HCT116 (cell line): ENCODE data around the gene RNF10. TPM values are rescaled to one million over a fixed set of nuclear protein-coding genes. Genes with fewer than 3 reads are reported as not detected.

Source experiments
- ATAC-seq: fragments of 200-7000 bp; cut with Tn5 transposase; 2 replicates; pipeline ENCODE4 v1.9.1; 2020; ENCODE audit warnings: mild to moderate bottlenecking, moderate library complexity
- BruUV-seq: library from RNA; stranded (reverse); fragments of 400-500 nt; replicated peaks from 2 replicates; lab custom pipeline; 2021; lab: Mats Ljungman, UMichigan
- CTCF ChIA-PET: fragments of 300-600 bp; sonication (Branson Sonifier 250); formaldehyde crosslinking; loops from one replicate; lab custom pipeline; 2021; ENCODE audit warnings: antibody characterized with exemption; lab: Charles Lee
- POLR2A ChIA-PET: fragments of 300-600, 350-600 bp; sonication (Branson Sonifier 250); formaldehyde crosslinking; loops from one replicate; lab custom pipeline; 2021; ENCODE audit warnings: antibody characterized with exemption; lab: Charles Lee
- RAD21 ChIA-PET, 2 experiments: fragments of 300-600 bp; sonication (Branson Sonifier 250); formaldehyde crosslinking; loops; one replicate each; lab custom pipeline; 2023; ENCODE audit warnings: low total read pairs in 2 of 2; ENCODE audit not compliant: uncharacterized antibody in 2 of 2, unreplicated experiment in 2 of 2, low non-redundant PET in 1 of 2; lab: Charles Lee
- DNase-seq: peaks from one replicate; pipeline ENCODE4 v3.0.0-alpha.2; 2010; ENCODE audit warnings: low read depth, low spot score
- H2AFZ ChIP-seq: fragments of 200-600 bp; shearing (Covaris generic), sonication (generic); 2 replicates; pipeline ENCODE4 v1.6.1; 2017; ENCODE audit warnings: low read depth, mixed run types, mixed read lengths, antibody characterized with exemption, low read length; ENCODE audit not compliant: poor library complexity, severe bottlenecking
- H3K27ac ChIP-seq: 2 replicates; pipeline ENCODE4 v1.5.1; 2012; ENCODE audit warnings: low read depth, low read length
- H3K27me3 ChIP-seq: fragments of 200-600 bp; sonication (generic); 2 replicates; pipeline ENCODE4 v1.6.1; 2016; ENCODE audit warnings: mixed run types, low read length, mixed read lengths; ENCODE audit not compliant: insufficient read depth
- H3K36me3 ChIP-seq, 2 experiments: fragments of 200-500 bp in 1 of 2; fragments of 200-600 bp in 1 of 2; sonication (Bioruptor generic) in 1 of 2; sonication (generic) in 1 of 2; 2 replicates each; pipeline versions ENCODE4 v1.5.1 to v1.6.1; 2014 to 2016; ENCODE audit warnings: low read length in 2 of 2, inconsistent platforms in 1 of 2, mixed read lengths in 1 of 2, mixed run types in 1 of 2; ENCODE audit not compliant: insufficient read depth in 2 of 2, control insufficient read depth in 1 of 2
- H3K4me1 ChIP-seq, 2 experiments: fragments of 200-600 bp in 1 of 2; sonication (generic) in 1 of 2; 2 replicates each; pipeline versions ENCODE4 v1.5.1 to v1.6.1; 2012 to 2017; ENCODE audit warnings: low read length in 2 of 2, inconsistent platforms in 1 of 2, mild to moderate bottlenecking in 1 of 2, mixed read lengths in 1 of 2, mixed run types in 1 of 2, moderate library complexity in 1 of 2; ENCODE audit not compliant: insufficient read depth in 2 of 2, control insufficient read depth in 1 of 2
- H3K4me2 ChIP-seq: fragments of 200-600 bp; sonication (generic); 2 replicates; pipeline ENCODE4 v1.6.1; 2017; ENCODE audit warnings: mixed run types, low read length, mixed read lengths
- H3K4me3 ChIP-seq, 2 experiments: fragments of 200-600 bp in 1 of 2; sonication (generic) in 1 of 2; replicated peaks in 1 of 2; 2 replicates each; pipeline ENCODE4 v1.5.1; 2011 to 2016; ENCODE audit warnings: low read length in 2 of 2, control low read depth in 1 of 2, low read depth in 1 of 2, mild to moderate bottlenecking in 1 of 2, mixed read lengths in 1 of 2, mixed run types in 1 of 2
- H3K79me2 ChIP-seq: fragments of 200-600 bp; sonication (generic); 2 replicates; pipeline ENCODE4 v1.6.1; 2017; ENCODE audit warnings: mild to moderate bottlenecking, mixed run types, low read length, moderate library complexity, mixed read lengths; ENCODE audit not compliant: insufficient read depth
- H3K9ac ChIP-seq: fragments of 200-600 bp; sonication (generic); 2 replicates; pipeline ENCODE4 v1.6.1; 2016; ENCODE audit warnings: low read length, mixed read lengths
- H3K9me2 ChIP-seq: fragments of 200-600 bp; sonication (generic), shearing (Covaris generic); 2 replicates; pipeline ENCODE4 v1.6.1; 2017; ENCODE audit warnings: mixed run types, mild to moderate bottlenecking, moderate library complexity; ENCODE audit not compliant: insufficient read depth
- H3K9me3 ChIP-seq, 2 experiments: fragments of 200-500 bp in 1 of 2; fragments of 200-600 bp in 1 of 2; sonication (Bioruptor generic) in 1 of 2; sonication (generic) in 1 of 2; 2 replicates each; pipeline ENCODE4 v1.6.1; 2014 to 2017; ENCODE audit warnings: low read length in 2 of 2, mixed read lengths in 2 of 2, inconsistent platforms in 1 of 2, low read depth in 1 of 2, mild to moderate bottlenecking in 1 of 2, mixed run types in 1 of 2, moderate library complexity in 1 of 2; ENCODE audit not compliant: control insufficient read depth in 1 of 2, insufficient read depth in 1 of 2
- H4K20me1 ChIP-seq: fragments of 200-600 bp; sonication (generic), shearing (Covaris generic); 2 replicates; pipeline ENCODE4 v1.6.1; 2017; ENCODE audit warnings: mixed run types, mild to moderate bottlenecking, moderate library complexity; ENCODE audit not compliant: insufficient read depth
- CBX3 ChIP-seq: IDR thresholded peaks from 2 replicates; pipeline ENCODE4 v1.6.1; 2012; ENCODE audit warnings: low read depth
- CTCF ChIP-seq, 3 experiments: fragments of 200-600 bp in 1 of 3; sonication (generic) in 1 of 3; IDR thresholded peaks in 2 of 3; conservative IDR thresholded peaks in 1 of 3; 2 replicates each; pipeline ENCODE4 v1.5.1; 2012 to 2017; ENCODE audit warnings: low read depth in 2 of 3, low read length in 2 of 3, antibody characterized with exemption in 1 of 3, borderline replicate concordance in 1 of 3, control low read depth in 1 of 3, mild to moderate bottlenecking in 1 of 3, mixed read lengths in 1 of 3, mixed run types in 1 of 3, moderate library complexity in 1 of 3; ENCODE audit not compliant: insufficient read depth in 1 of 3
- EGR1 ChIP-seq: IDR thresholded peaks from 2 replicates; pipeline ENCODE4 v1.6.1; 2012; ENCODE audit warnings: low read depth
- EZH2 ChIP-seq: fragments of 200-600 bp; sonication (generic); IDR thresholded peaks from 2 replicates; pipeline ENCODE4 v1.6.1; 2017; ENCODE audit warnings: antibody characterized with exemption, mixed run types
- EZH2phosphoT487 ChIP-seq: fragments of 200-600 bp; IDR thresholded peaks from 2 replicates; pipeline ENCODE4 v1.6.1; 2018; ENCODE audit warnings: antibody characterized with exemption, borderline replicate concordance
- FOSL1 ChIP-seq: IDR thresholded peaks from 2 replicates; pipeline ENCODE4 v1.6.1; 2012; ENCODE audit warnings: low read depth
- JUND ChIP-seq: IDR thresholded peaks from 2 replicates; pipeline ENCODE4 v1.6.1; 2012
- POLR2A ChIP-seq: IDR thresholded peaks from 2 replicates; pipeline ENCODE4 v1.7.0; 2011; ENCODE audit warnings: borderline replicate concordance; ENCODE audit not compliant: insufficient read depth, insufficient read length; ENCODE audit errors: extremely low read depth
- POLR2AphosphoS5 ChIP-seq: IDR thresholded peaks from 2 replicates; pipeline ENCODE4 v1.6.1; 2011; ENCODE audit warnings: mild to moderate bottlenecking, low read depth, low read length, moderate library complexity
- RAD21 ChIP-seq: IDR thresholded peaks from 2 replicates; pipeline ENCODE4 v1.6.1; 2012; ENCODE audit warnings: low read depth, mild to moderate bottlenecking
- SIN3A ChIP-seq: IDR thresholded peaks from 2 replicates; pipeline ENCODE4 v1.6.1; 2012; ENCODE audit warnings: low read depth
- SP1 ChIP-seq: IDR thresholded peaks from 2 replicates; pipeline ENCODE4 v1.6.1; 2012; ENCODE audit warnings: low read depth
- SRF ChIP-seq: IDR thresholded peaks from 2 replicates; pipeline ENCODE4 v1.6.1; 2012; ENCODE audit warnings: low read depth
- TCF7L2 ChIP-seq: IDR thresholded peaks from 2 replicates; pipeline ENCODE4 v1.7.0; 2011; ENCODE audit warnings: borderline replicate concordance, inconsistent platforms; ENCODE audit not compliant: insufficient read depth, insufficient read length; ENCODE audit errors: extremely low read depth
- YY1 ChIP-seq: IDR thresholded peaks from 2 replicates; pipeline ENCODE4 v1.6.1; 2011; ENCODE audit warnings: low read length, low read depth, moderate library complexity, mild to moderate bottlenecking; ENCODE audit not compliant: insufficient replicate concordance; ENCODE audit errors: extremely low read depth
- ZFX ChIP-seq: fragments of 450-650 bp; IDR thresholded peaks from 2 replicates; pipeline ENCODE4 v1.6.1; 2017
- intact Hi-C: fragments of 100-400 bp; cut with micrococcal nuclease; formaldehyde crosslinking; loops from 2 replicates; pipeline ENCODE4 v1.10.0; 2022
- total RNA-seq: library from RNA; stranded (reverse); gene quantifications from one replicate; pipeline ENCODE4 v1.2.1, GENCODE V29; 2021; ENCODE audit not compliant: unreplicated experiment
- TF ChIP-seq, protein P1 (sequence below): IDR thresholded peaks from 2 replicates; pipeline ENCODE4 v1.6.1; 2012; ENCODE audit warnings: low read depth
- TF ChIP-seq, protein P2 (sequence below): IDR thresholded peaks from 2 replicates; pipeline ENCODE4 v1.6.1; 2012
- TF ChIP-seq, protein P3 (sequence below): IDR thresholded peaks from 2 replicates; pipeline ENCODE4 v1.6.1; 2012
- TF ChIP-seq, protein P4 (sequence below): IDR thresholded peaks from 2 replicates; pipeline ENCODE4 v1.6.1; 2011; ENCODE audit warnings: mild to moderate bottlenecking, low read length, moderate library complexity; ENCODE audit not compliant: insufficient replicate concordance; ENCODE audit errors: extremely low read depth

The RNF10 gene
- total RNA-seq, 1 experiment from 2014 or later, result 141 TPM

DNA sequence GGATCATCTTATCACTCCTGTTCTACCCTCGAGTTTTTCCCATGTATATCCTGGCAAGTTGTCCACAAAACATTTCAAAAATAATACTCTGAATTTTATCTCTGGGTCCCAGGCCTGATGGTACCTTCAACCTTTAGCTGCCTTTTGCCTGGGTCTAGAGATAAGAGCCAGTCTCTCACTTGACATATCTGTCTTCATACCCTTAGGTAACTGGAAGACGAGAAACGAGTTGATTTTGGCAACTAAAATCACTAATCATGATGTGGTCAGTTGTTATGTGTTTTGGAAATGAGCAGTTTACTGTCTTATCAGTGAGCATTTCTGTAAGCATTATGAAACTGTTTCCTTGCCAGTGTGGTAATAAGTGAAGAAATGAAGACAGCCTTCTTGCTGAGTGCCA lies 6.3 kb downstream of the RNF10 start:
- Histone ChIP-seq H4K20me1 (peaks cover 6% of the 10 kb centered on the region; the same call in 1 of the 2 replicates), H3K4me3 (no peak overlapping the region), H3K9ac (no peak overlapping the region), H3K4me2 (no peak overlapping the region), H3K27ac (no peak overlapping the region), H2AFZ (no peak overlapping the region), H3K9me3 (no peaks in the 10 kb centered on the region), H3K36me3 (peaks cover 7 to 17% of the 10 kb centered on the region in 2 experiments; a peak in 3 of 4 replicates), H3K9me2 (no peaks in the 10 kb centered on the region), H3K4me1 (peaks cover 25 to 39% of the 10 kb centered on the region in 2 experiments), H3K27me3 (no peaks in the 10 kb centered on the region)
- intact Hi-C loops, result no loop called here
- CTCF ChIA-PET, result no interaction called here
- no TSS peak for BruUV-seq
- DNase-seq (no peak), ATAC-seq (no peak)
- RAD21 ChIA-PET, result no interaction called here
- POLR2A ChIA-PET, result no interaction called here
- TF ChIP-seq, protein P1, sequence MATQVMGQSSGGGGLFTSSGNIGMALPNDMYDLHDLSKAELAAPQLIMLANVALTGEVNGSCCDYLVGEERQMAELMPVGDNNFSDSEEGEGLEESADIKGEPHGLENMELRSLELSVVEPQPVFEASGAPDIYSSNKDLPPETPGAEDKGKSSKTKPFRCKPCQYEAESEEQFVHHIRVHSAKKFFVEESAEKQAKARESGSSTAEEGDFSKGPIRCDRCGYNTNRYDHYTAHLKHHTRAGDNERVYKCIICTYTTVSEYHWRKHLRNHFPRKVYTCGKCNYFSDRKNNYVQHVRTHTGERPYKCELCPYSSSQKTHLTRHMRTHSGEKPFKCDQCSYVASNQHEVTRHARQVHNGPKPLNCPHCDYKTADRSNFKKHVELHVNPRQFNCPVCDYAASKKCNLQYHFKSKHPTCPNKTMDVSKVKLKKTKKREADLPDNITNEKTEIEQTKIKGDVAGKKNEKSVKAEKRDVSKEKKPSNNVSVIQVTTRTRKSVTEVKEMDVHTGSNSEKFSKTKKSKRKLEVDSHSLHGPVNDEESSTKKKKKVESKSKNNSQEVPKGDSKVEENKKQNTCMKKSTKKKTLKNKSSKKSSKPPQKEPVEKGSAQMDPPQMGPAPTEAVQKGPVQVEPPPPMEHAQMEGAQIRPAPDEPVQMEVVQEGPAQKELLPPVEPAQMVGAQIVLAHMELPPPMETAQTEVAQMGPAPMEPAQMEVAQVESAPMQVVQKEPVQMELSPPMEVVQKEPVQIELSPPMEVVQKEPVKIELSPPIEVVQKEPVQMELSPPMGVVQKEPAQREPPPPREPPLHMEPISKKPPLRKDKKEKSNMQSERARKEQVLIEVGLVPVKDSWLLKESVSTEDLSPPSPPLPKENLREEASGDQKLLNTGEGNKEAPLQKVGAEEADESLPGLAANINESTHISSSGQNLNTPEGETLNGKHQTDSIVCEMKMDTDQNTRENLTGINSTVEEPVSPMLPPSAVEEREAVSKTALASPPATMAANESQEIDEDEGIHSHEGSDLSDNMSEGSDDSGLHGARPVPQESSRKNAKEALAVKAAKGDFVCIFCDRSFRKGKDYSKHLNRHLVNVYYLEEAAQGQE, result no peak
- TF ChIP-seq JUND (no peak), TCF7L2 (no peak), POLR2AphosphoS5 (no peak), CBX3 (no peak), YY1 (no peak), EZH2 (no peak), SRF (no peak), SIN3A (no peak), FOSL1 (no peak), SP1 (no peak), EZH2phosphoT487 (no peak), POLR2A (no peak), RAD21 (no peak), CTCF (IDR thresholded peaks at IDR 0.05 in 2 of 3, conservative IDR thresholded peaks at IDR 0.05 in 1 of 3; ENCODE audit: borderline replicate concordance in 1 of 3, insufficient read depth in 1 of 3, low read depth in 2 of 3, low read length in 2 of 3) (no peak), ZFX (no peak), EGR1 (no peak)
- TF ChIP-seq, protein P2, sequence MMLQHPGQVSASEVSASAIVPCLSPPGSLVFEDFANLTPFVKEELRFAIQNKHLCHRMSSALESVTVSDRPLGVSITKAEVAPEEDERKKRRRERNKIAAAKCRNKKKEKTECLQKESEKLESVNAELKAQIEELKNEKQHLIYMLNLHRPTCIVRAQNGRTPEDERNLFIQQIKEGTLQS, result no peak
- TF ChIP-seq, protein P3, sequence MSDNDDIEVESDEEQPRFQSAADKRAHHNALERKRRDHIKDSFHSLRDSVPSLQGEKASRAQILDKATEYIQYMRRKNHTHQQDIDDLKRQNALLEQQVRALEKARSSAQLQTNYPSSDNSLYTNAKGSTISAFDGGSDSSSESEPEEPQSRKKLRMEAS, result no peak
- TF ChIP-seq, protein P4, sequence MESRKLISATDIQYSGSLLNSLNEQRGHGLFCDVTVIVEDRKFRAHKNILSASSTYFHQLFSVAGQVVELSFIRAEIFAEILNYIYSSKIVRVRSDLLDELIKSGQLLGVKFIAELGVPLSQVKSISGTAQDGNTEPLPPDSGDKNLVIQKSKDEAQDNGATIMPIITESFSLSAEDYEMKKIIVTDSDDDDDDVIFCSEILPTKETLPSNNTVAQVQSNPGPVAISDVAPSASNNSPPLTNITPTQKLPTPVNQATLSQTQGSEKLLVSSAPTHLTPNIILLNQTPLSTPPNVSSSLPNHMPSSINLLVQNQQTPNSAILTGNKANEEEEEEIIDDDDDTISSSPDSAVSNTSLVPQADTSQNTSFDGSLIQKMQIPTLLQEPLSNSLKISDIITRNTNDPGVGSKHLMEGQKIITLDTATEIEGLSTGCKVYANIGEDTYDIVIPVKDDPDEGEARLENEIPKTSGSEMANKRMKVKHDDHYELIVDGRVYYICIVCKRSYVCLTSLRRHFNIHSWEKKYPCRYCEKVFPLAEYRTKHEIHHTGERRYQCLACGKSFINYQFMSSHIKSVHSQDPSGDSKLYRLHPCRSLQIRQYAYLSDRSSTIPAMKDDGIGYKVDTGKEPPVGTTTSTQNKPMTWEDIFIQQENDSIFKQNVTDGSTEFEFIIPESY, result no peak
- TF ChIP-seq, all 23 proteins: peak for 0
- H3K79me2 ChIP-seq, result peaks cover 98% of the 10 kb centered on the region
